A673 (cell line): Measurements from ENCODE around the gene PIRT. TPM values are rescaled to one million over a fixed set of nuclear protein-coding genes. Genes with fewer than 3 reads are reported as not detected.

Experiments used
- BruUV-seq: library from RNA; stranded (reverse); fragments of 400-500 nt; replicated peaks from 2 replicates; lab custom pipeline; 2021; lab: Mats Ljungman, UMichigan
- CTCF ChIA-PET: fragments of 300-600 bp; sonication (Branson Sonifier 250); formaldehyde crosslinking; loops from one replicate; lab custom pipeline; 2022; ENCODE audit warnings: antibody characterized with exemption; lab: Charles Lee
- POLR2A ChIA-PET: fragments of 300-600 bp; sonication (Branson Sonifier 250); formaldehyde crosslinking; loops from one replicate; lab custom pipeline; 2022; ENCODE audit warnings: antibody characterized with exemption; ENCODE audit not compliant: low non-redundant PET; lab: Charles Lee
- DNase-seq: peaks from one replicate; pipeline ENCODE4 v3.0.0-alpha.2; 2015; ENCODE audit warnings: low spot score
- H3K27ac ChIP-seq: fragments of 200-600 bp; sonication (generic); 2 replicates; pipeline ENCODE4 v1.5.1; 2016; ENCODE audit warnings: mixed run types, low read depth, mild to moderate bottlenecking, mixed read lengths, antibody characterized with exemption, low read length; ENCODE audit not compliant: poor library complexity, severe bottlenecking
- H3K27me3 ChIP-seq: fragments of 200-600 bp; sonication (generic); replicated peaks from 2 replicates; pipeline ENCODE4 v1.6.1; 2017; ENCODE audit warnings: mixed run types, low read depth, mild to moderate bottlenecking, mixed read lengths, antibody characterized with exemption, low read length; ENCODE audit not compliant: insufficient read depth, poor library complexity
- H3K36me3 ChIP-seq: fragments of 200-600 bp; sonication (generic); 2 replicates; pipeline ENCODE4 v1.6.1; 2016; ENCODE audit warnings: mixed run types, mild to moderate bottlenecking, mixed read lengths, antibody characterized with exemption, low read length; ENCODE audit not compliant: insufficient read depth, poor library complexity, severe bottlenecking
- H3K4me1 ChIP-seq: fragments of 200-600 bp; sonication (generic); 2 replicates; pipeline ENCODE4 v1.6.1; 2017; ENCODE audit warnings: mixed run types, mild to moderate bottlenecking, mixed read lengths, antibody characterized with exemption, low read length; ENCODE audit not compliant: insufficient read depth, poor library complexity, severe bottlenecking
- H3K4me3 ChIP-seq: fragments of 200-600 bp; sonication (generic); 2 replicates; pipeline ENCODE4 v1.5.1; 2016; ENCODE audit warnings: low read depth, mixed run types, mild to moderate bottlenecking, mixed read lengths, low read length; ENCODE audit not compliant: poor library complexity, severe bottlenecking
- H3K9me3 ChIP-seq: fragments of 200-600 bp; sonication (generic); 2 replicates; pipeline ENCODE4 v1.6.1; 2016; ENCODE audit warnings: mixed run types, low read depth, mild to moderate bottlenecking, mixed read lengths, antibody characterized with exemption, low read length; ENCODE audit not compliant: poor library complexity, severe bottlenecking
- CTCF ChIP-seq: fragments of 300-800, 200-600 bp; sonication (generic); conservative IDR thresholded peaks from 2 replicates; pipeline ENCODE4 v1.5.1; 2017; ENCODE audit warnings: low read depth, mild to moderate bottlenecking, antibody characterized with exemption, low read length, moderate library complexity, mixed read lengths
- EZH2 ChIP-seq: fragments of 200-600 bp; sonication (generic); IDR thresholded peaks from 2 replicates; pipeline ENCODE4 v1.6.1; 2017; ENCODE audit warnings: borderline replicate concordance, low read depth, mild to moderate bottlenecking, mixed read lengths, antibody characterized with exemption, low read length; ENCODE audit not compliant: poor library complexity, severe bottlenecking
- intact Hi-C: fragments of 100-400 bp; cut with micrococcal nuclease; formaldehyde crosslinking; loops from one replicate; pipeline ENCODE4 v1.10.0; 2022; ENCODE audit not compliant: unreplicated experiment
- total RNA-seq: library from RNA; stranded (reverse); gene quantifications from 2 replicates; pipeline ENCODE4 v1.2.3, GENCODE V29; 2021

Gene PIRT
- total RNA-seq, 1 experiment from 2014 or later, result not detected

GRCh38 chr17:10836145-10836544, 1.7 kb downstream of the PIRT start:
- Histone ChIP-seq H3K27ac (no peak overlapping the region), H3K36me3 (no peaks in the 10 kb centered on the region), H3K4me3 (no peak overlapping the region), H3K9me3 (no peaks in the 10 kb centered on the region), H3K4me1 (no peaks in the 10 kb centered on the region), H3K27me3 (peaks cover 7% of the 10 kb centered on the region)
- no peak for DNase-seq
- ChIA-PET CTCF (no interaction called here), POLR2A (no interaction called here)
- no peak for TF ChIP-seq EZH2
- no peak for TF ChIP-seq CTCF
- intact Hi-C loops, result no loop called here
- no TSS peak for BruUV-seq

GRCh38 chr17:10831696-10832095, 6.2 kb downstream of the PIRT start:
- no peak for DNase-seq
- Histone ChIP-seq H3K27ac (no peak overlapping the region), H3K27me3 (peaks cover 35% of the 10 kb centered on the region), H3K4me1 (no peaks in the 10 kb centered on the region), H3K4me3 (no peak overlapping the region), H3K36me3 (no peaks in the 10 kb centered on the region), H3K9me3 (no peaks in the 10 kb centered on the region)
- CTCF ChIA-PET, result interaction anchor here (0.6 kb wide), 1 partner anchor 77 kb away, joined by 3 read pairs; no protein-coding TSS in a partner anchor
- BruUV-seq, result no TSS peak
- POLR2A ChIA-PET, result no interaction called here
- intact Hi-C loops, result no loop called here
- TF ChIP-seq EZH2 (no peak), CTCF (no peak)

GRCh38 chr17:10827898-10828552, 9.9 kb downstream of the PIRT start:
- H3K4me1 ChIP-seq, result no peaks in the 10 kb centered on the region
- no peak overlapping the region for H3K27ac ChIP-seq
- peaks cover 31% of the 10 kb centered on the region for H3K27me3 ChIP-seq
- TF ChIP-seq EZH2 (no peak), CTCF (no peak)
- H3K9me3 ChIP-seq, result no peaks in the 10 kb centered on the region
- H3K36me3 ChIP-seq, result no peaks in the 10 kb centered on the region
- BruUV-seq, result no TSS peak
- H3K4me3 ChIP-seq, result no peak overlapping the region
- intact Hi-C loops, result no loop called here
- POLR2A ChIA-PET, result no interaction called here
- DNase-seq, result no peak
- CTCF ChIA-PET, result no interaction called here
